GM18909 (cell line): Measurements from ENCODE around the gene EXOC2.

Source experiments
- ATAC-seq: cut with Tn5 transposase; IDR thresholded peaks from one replicate; pipeline ENCODE4 v1.9.1; 2021; ENCODE audit warnings: mild to moderate bottlenecking; ENCODE audit not compliant: unreplicated experiment, poor library complexity

The EXOC2 gene

DNA sequence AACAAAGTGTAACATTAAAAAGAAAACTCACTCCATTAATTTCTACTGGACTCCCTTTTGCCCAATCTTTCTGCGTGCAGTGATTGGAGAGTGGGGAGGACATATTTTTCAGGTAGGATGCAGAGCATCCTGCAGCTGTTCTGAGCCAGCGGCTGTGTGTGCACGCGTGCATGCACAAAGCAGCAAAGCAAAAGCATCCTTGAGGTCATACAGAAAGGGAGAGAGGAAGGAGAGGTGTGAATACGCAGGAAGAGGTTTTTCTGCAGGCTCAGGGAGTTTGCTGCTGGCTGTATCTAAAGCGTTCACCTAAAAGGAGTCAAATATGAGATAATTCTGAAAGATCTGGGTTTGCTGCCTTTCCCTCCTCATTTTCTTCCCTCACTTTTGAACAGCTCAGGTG is 144.4 kb downstream of the EXOC2 start:
- ATAC-seq, result no peak

- no peak for ATAC-seq
Observed at GRCh38 chr6:548091-548490, 144.8 kb downstream of the EXOC2 start.

DNA sequence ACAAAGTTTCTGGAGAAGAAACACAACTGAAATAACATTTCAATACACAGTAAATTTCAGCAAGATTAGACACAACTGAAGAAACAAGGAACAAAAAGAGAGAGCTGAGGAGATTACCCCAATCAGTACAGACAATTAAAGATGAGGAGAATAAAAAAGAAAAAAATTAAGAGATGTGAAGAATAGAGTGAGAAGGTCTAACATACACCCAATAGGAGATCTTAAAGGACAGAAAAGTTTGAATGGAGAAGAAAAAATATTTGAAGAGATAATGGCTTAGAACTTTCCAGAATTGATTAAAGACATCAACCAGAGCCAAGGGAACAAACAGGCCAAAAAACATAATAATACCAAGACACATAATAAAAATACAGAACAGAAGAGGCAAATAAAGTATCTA is 152.4 kb downstream of the EXOC2 start:
- ATAC-seq, result no peak

GRCh38 chr6:537114-537513 is 155.8 kb downstream of the EXOC2 start:
- ATAC-seq, result no peak

DNA sequence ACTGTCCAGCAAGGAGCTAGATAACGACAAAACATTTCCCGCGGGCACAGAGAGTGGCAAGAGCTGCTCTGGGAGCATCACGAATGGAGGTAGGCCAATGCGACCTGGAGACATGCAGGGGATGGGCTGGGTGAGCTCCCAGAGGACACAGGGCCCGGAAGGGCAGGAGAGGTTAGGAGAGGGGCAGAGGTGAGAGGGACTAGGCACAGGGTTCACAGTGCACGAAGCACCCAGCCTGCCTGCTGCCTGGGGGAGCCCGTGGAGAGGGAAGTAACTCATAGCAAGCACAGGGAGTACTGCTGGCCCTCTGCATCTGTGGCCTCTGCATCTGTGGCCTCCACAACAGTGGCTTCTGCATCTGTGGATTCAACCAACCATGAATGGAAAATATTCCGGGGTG is 162.5 kb downstream of the EXOC2 start:
- no peak for ATAC-seq

GRCh38 chr6:528989-529388 is 163.9 kb downstream of the EXOC2 start:
- no peak for ATAC-seq

- no peak for ATAC-seq
Observed at GRCh38 chr6:527989-528673, 164.8 kb downstream of the EXOC2 start.

- no peak for ATAC-seq
Observed at GRCh38 chr6:524803-525202, 168.1 kb downstream of the EXOC2 start.

- ATAC-seq, result no peak
Observed at GRCh38 chr6:520820-521219, 172.1 kb downstream of the EXOC2 start.

GRCh38 chr6:518218-518617 is 174.7 kb downstream of the EXOC2 start:
- no peak for ATAC-seq

DNA sequence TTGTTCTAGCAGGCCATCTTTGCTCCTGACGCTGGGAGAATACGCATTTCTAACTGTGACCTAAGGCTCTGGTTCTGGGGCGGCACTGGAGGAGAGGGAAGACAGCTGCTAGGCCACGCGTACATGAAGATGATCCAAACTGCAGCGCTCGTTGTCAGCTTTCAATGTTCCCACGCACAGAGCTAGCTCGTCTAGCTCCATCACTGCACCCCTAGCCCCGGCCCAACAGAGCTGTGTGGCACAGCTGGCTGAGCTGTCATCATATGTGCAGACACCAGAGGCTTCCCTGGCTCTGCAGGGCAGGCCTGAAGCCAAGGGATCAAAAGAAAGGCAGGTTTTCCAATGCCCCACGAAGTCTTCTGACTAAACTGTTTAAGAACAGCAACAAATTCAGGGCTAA is 176.7 kb downstream of the EXOC2 start:
- ATAC-seq, result no peak

DNA sequence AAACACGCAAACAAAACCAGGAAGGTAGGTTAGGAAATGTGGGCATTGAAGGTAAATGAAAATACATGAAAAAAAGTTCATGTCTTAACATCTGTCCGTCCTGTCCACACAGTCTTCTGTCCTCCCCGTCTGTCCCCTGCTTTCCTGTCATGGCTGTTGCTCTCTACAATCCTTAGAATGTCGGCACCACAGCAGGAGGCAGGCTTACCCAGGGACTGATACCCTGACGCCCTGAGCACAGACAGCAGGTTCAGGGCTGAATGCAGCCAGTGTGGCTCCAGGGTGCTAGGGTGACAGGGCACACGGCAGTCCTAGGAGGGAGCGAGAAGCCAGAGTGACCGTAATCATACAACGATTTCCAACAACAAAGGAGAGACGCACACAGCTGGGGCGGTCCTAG is 177.7 kb downstream of the EXOC2 start:
- no peak for ATAC-seq

DNA sequence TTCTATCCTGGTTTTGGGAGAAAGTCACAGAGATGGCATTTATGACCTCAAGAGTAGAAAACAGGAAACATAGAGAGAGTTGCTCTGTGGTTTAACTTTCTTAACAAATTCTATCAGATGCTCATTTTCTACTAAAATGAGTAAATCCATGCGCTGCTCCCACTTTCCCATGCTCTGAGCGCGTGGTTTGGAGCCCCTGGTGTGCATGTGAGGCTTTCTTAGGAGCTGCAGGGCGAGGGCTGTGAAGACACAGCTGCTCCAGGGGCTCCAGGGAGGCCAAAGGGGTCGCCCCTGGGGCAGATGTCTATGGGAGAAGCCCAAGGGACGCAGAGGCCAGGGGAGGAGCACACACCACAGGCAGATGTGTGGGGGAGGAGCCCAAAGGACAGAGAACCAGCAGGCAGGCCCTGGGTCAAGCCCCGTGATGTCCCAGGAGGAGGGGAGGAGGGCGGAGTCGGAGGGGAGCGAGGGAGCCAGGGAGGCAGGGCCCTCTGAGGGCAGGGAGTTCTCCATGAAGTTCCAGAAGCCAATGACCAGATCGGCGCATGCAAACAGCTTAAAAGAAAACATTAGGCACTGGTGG is 178.5 kb downstream of the EXOC2 start:
- ATAC-seq, result no peak

- ATAC-seq, result no peak
Observed at GRCh38 chr6:513961-514360, 179.0 kb downstream of the EXOC2 start.

- no peak for ATAC-seq
Observed at GRCh38 chr6:513058-513457, 179.9 kb downstream of the EXOC2 start.

DNA sequence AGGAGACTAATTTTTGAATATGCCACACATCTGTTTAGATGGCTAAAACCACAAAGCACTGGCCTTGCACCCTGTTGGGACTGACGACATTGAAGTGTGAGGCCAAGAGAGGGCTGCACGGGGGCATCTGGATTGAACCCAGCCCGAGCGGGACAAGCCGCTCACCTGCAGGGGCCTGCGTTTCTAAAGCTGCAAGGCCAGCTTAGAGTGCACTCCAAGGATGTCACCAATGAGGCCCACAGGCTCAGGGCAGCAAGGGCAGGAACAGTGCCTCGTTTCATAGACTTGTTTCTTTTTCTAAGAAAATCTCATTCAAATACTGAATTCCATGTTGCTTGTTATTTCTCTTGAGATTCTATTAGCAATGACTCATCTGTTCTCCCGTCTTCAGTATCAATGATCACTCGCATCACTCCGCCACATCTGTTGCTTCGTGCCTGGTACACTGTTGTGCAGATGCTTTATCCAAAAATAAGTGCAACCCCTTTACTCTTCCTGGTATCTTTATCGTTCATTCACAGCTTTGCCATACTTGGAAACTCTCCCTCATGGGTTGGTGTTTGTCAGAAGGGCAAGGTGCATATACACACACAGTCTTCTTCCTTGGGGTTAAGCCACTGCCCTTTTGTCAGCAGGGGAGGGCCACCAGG is 181.3 kb downstream of the EXOC2 start:
- ATAC-seq, result no peak

- ATAC-seq, result no peak
Observed at GRCh38 chr6:509676-510075, 183.3 kb downstream of the EXOC2 start.

DNA sequence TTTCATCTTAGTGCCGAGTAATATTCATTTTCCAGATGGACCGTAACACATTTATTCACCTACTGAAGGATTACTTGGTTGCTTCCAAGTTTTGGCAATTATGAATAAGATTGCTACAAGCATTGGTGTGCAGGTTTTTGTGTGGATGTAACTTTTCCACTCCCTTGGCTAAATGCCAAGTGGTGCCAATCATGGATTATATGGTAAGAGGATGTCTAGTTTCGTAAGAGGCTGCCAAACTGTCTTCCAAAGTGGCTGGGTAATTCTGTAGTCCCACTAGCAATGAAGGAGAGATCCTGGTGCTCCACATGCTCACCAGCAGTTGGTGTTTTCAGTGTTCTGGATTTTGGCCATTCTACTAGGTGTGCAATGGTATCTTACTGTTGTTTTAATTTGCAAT is 184.3 kb downstream of the EXOC2 start:
- ATAC-seq, result no peak

GRCh38 chr6:508006-508405 is 184.9 kb downstream of the EXOC2 start:
- no peak for ATAC-seq

- ATAC-seq, result no peak
Observed at GRCh38 chr6:506920-507622, 185.9 kb downstream of the EXOC2 start.

DNA sequence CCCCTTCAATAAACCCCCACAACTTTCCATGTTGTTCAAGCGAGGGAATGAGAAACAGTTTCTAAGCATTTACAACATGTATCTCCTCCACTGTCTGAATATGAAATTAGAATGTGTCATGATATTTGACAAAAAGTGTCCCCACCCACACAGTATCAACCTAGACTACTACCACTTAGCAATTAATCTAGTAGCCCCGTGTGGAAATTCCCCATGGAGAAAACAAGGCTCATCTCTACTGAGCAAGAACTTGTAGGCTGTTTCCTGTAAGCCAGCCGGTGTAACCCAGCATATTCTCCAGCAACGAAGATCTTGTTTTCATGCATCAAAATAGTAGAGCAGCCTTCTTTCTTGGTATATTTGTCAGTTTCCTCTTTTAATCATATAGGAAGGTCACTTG is 186.4 kb downstream of the EXOC2 start:
- ATAC-seq, result no peak
